Keratinocyte (primary cell): ENCODE measurements around the gene DRG2.

Source experiments
- EZH2 ChIP-seq: IDR thresholded peaks from one replicate; pipeline ENCODE4 v1.6.1; 2012; ENCODE audit warnings: inconsistent platforms, mild to moderate bottlenecking, low read length, moderate library complexity
- TF ChIP-seq, protein P1 (sequence below), 3 experiments: IDR thresholded peaks in 1 of 3; conservative IDR thresholded peaks in 1 of 3; optimal IDR thresholded peaks in 1 of 3; 2 replicates in 2 of 3; 3 replicates in 1 of 3; pipeline versions ENCODE3 to v1.5.1; 2011; ENCODE audit warnings: low read length in 3 of 3, mild to moderate bottlenecking in 3 of 3, moderate library complexity in 2 of 3, control low read depth in 1 of 3, inconsistent platforms in 1 of 3; ENCODE audit not compliant: insufficient read depth in 2 of 3; ENCODE audit errors: extremely low read depth in 1 of 3

DNA sequence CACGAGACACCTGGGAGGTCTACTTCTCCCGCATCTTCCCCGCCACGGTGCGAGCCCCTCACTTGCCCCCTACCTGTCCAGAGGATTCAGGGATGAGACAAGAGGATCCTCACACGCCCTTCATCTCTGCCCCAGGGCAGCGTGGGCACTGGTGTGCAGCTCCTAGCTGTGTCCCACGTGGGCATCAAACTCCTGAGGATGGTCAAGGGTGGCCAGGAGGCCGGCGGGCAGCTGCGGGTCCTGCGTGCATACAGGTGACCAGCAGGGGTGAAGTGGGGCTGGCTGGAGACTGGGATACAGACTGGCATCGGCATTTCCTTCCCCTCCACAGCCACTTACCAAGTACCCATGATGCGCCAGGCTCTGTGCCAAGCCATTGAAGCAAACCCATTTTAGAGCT lies 67.4 kb downstream of the DRG2 start:
- TF ChIP-seq, protein P1, sequence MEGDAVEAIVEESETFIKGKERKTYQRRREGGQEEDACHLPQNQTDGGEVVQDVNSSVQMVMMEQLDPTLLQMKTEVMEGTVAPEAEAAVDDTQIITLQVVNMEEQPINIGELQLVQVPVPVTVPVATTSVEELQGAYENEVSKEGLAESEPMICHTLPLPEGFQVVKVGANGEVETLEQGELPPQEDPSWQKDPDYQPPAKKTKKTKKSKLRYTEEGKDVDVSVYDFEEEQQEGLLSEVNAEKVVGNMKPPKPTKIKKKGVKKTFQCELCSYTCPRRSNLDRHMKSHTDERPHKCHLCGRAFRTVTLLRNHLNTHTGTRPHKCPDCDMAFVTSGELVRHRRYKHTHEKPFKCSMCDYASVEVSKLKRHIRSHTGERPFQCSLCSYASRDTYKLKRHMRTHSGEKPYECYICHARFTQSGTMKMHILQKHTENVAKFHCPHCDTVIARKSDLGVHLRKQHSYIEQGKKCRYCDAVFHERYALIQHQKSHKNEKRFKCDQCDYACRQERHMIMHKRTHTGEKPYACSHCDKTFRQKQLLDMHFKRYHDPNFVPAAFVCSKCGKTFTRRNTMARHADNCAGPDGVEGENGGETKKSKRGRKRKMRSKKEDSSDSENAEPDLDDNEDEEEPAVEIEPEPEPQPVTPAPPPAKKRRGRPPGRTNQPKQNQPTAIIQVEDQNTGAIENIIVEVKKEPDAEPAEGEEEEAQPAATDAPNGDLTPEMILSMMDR (optimal IDR thresholded peaks at IDR 0.05 in 1 of 3, IDR thresholded peaks at IDR 0.05 in 1 of 3, conservative IDR thresholded peaks at IDR 0.05 in 1 of 3; ENCODE audit: extremely low read depth in 1 of 3, insufficient read depth in 2 of 3, low read length in 3 of 3) = no peak
- TF ChIP-seq EZH2 = no peak
